ENCODE measurements around the gene UBTD2. TPM values are rescaled to one million over a fixed set of nuclear protein-coding genes. Genes with fewer than 3 reads are reported as not detected.
A peak's percentile ranks its signal among the peaks of the same experiment; 100 is the strongest.

The UBTD2 gene
- total and polyA plus RNA-seq, 9 of the 15 experiments (the other 6 are each of a cell fraction or from before 2014, with no cell fraction given), result 0.01 to 0.46 (median 0.15) TPM; not detected in 1

GRCh38 chr5:172322028-172322965 lies 38.7 kb upstream of the UBTD2 start (continued):
- TF ChIP-seq TAF15 (IDR thresholded peaks at IDR 0.05; ENCODE audit: low read depth, low read length) (no peak), GABPA (tag; conservative IDR thresholded peaks at IDR 0.05; ENCODE audit: low read depth) (peak; percentile 63), FOXP4 (CRISPR knock-in tag; IDR thresholded peaks at IDR 0.05; ENCODE audit: borderline replicate concordance) (no peak), ZEB2 (IDR thresholded peaks at IDR 0.05) (no peak)

DNA sequence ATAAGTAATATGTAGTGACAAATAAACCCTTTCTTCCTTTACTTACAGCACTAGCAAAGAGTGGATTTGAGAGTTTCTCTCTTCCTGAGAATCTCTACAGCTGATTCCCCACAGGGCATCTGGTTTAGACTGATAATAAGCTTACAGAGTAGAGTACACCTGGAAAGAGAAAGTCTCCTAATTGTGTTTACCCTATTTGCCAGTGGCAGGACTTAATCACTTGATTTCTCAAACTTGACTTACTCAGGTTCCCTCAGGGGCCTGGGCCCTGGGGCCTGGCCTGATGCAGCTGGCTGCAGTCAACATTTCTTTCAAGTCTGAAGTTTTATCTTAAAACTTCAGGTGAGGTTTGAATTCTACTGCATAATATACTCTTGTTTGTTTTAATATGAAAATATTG lies 38.0 kb upstream of the UBTD2 start:
- no peak overlapping the region for H3K4me3 ChIP-seq
- H3K9me3 ChIP-seq (replicated peaks; ENCODE audit: control insufficient read depth, insufficient read depth, low read depth, low read length), result no peaks in the 10 kb centered on the region
- no peak overlapping the region for H3K27ac ChIP-seq (ENCODE audit: extremely low read depth, low read depth, low read length)
- no TSS peak for BruUV-seq (replicated peaks)
- ATAC-seq (no peak), DNase-seq (ENCODE audit: extremely low read depth in 1 of 4, low spot score in 3 of 4) (no peak), FAIRE-seq (no peak)
- H2AFZ ChIP-seq (ENCODE audit: low read depth, low read length), result no peak overlapping the region
- H3K36me3 ChIP-seq (ENCODE audit: control insufficient read depth, insufficient read depth, low read length), result no peaks in the 10 kb centered on the region
- H4K20me1 ChIP-seq (replicated peaks; ENCODE audit: control insufficient read depth, insufficient read depth, low read length), result no peaks in the 10 kb centered on the region
- ChIA-PET POLR2A (interaction anchor here (1.0 kb wide), 1 partner anchor 81 kb away, joined by 3 read pairs; no protein-coding TSS in a partner anchor), CTCF (ENCODE audit: low intra/inter-chr PET ratio) (no interaction called here)
- H3K9ac ChIP-seq (ENCODE audit: insufficient read depth in 1 of 2, low read depth in 2 of 2, low read length in 2 of 2), result no peak overlapping the region
- no peak overlapping the region for H3K4me2 ChIP-seq (ENCODE audit: insufficient read depth, low read length)
- no peaks in the 10 kb centered on the region for H3K9me1 ChIP-seq (ENCODE audit: control insufficient read depth, insufficient read depth, low read length)
- peaks cover 11 to 36% of the 10 kb centered on the region in 2 experiments; a peak in 4 of 5 replicates for H3K27me3 ChIP-seq (ENCODE audit: control insufficient read depth in 2 of 2, insufficient read depth in 2 of 2, low read length in 2 of 2)
- no peaks in the 10 kb centered on the region for H3K79me2 ChIP-seq (ENCODE audit: control insufficient read depth, insufficient read depth, low read length)
- intact Hi-C loops (cut with micrococcal nuclease) (no loop called here), in situ Hi-C loops (cut with MboI) (no loop called here)
- H3K4me1 ChIP-seq (replicated peaks in 1 of 2; ENCODE audit: control insufficient read depth in 2 of 2, insufficient read depth in 2 of 2, low read length in 2 of 2), result no peaks in the 10 kb centered on the region
- no peak for TF ChIP-seq ZNF280A (IDR thresholded peaks at IDR 0.05; ENCODE audit: low read depth, partially characterized antibody)
- TF ChIP-seq HNRNPLL (IDR thresholded peaks at IDR 0.05; ENCODE audit: low read depth, low read length, poor library complexity, severe bottlenecking), result no peak
- no peak for TF ChIP-seq POLR2H (tag; IDR thresholded peaks at IDR 0.05; ENCODE audit: low read depth)
- no peak for TF ChIP-seq HNRNPH1 (optimal IDR thresholded peaks at IDR 0.05; ENCODE audit: low read depth, low read length)
- TF ChIP-seq, protein P1, sequence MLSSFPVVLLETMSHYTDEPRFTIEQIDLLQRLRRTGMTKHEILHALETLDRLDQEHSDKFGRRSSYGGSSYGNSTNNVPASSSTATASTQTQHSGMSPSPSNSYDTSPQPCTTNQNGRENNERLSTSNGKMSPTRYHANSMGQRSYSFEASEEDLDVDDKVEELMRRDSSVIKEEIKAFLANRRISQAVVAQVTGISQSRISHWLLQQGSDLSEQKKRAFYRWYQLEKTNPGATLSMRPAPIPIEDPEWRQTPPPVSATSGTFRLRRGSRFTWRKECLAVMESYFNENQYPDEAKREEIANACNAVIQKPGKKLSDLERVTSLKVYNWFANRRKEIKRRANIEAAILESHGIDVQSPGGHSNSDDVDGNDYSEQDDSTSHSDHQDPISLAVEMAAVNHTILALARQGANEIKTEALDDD (IDR thresholded peaks at IDR 0.05), result no peak
- TF ChIP-seq TRIM24 (IDR thresholded peaks at IDR 0.05), result no peak
- no peak for TF ChIP-seq ZBED1 (IDR thresholded peaks at IDR 0.05)
- TF ChIP-seq SRSF1 (IDR thresholded peaks at IDR 0.05; ENCODE audit: low read depth, low read length), result no peak
- no peak for TF ChIP-seq SOX6 (IDR thresholded peaks at IDR 0.05)
- no peak for TF ChIP-seq SMARCB1 (IDR thresholded peaks at IDR 0.05; ENCODE audit: insufficient read length, low read depth)
